Measurements from ENCODE around the gene PHIP.

The PHIP gene

DNA sequence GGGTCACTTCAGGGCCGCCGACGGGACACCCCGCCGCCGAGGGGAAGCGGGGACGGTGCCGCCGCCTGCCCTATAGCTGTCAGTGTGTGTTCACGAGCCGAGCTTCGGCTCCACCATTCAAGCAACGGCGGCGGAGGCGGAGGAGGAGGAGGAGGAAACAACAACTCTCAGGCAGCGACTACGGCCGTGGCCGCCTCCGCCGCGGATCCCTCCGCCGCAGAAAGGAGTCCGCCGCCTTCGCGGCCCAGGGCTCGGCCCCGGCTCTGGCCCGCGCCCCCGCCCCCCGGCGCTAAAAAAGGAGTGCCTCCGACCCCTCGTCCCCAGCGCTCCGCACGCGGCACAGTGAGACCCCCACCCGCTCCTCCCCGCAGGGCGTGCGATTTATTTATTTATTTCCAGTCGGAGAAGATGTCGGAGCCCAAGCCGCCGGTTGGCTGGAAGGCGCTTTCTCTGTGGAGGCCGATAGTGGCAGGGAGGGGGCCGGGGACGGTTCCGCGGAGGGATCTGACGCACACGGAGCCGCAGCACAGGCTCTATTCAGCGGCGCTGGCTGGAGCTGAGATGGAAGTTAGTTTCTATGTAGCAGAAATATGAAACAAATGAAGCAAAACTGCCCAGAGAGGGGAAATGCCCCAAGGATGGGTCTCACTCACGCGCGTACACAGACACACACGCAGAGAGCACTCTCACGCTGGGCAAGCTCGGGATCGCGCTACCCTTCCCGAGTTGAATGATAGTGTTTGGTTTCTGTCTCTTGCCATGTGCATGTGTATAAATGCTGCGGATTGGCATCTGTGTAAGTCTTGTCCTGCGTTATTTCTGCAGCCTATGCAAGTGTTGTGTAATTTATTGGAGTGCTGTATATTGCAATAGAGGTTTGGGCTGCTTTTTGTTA is at the start of gene PHIP:
PHIP (minus strand) TSS at position 180 of the 895 bp plus-strand sequence. CDS start 186 bp downstream, outside the sequence.
- Histone ChIP-seq H3K9me2 (ENCODE audit: low read depth, low read length) (no peaks in the 10 kb centered on the region), H3K27me3 (ENCODE audit: insufficient read depth, low read length) (no peaks in the 10 kb centered on the region), H3K27ac (ENCODE audit: low read depth, low read length, poor library complexity, severe bottlenecking) (peak within 1 kb of the TSS; percentile 92), H3K4me1 (ENCODE audit: insufficient read depth, low read length, severe bottlenecking) (peaks cover 35% of the 10 kb centered on the region), H3K9ac (ENCODE audit: low read length) (peak within 1 kb of the TSS; percentile 99), H4K20me1 (ENCODE audit: insufficient read depth, low read length) (no peaks in the 10 kb centered on the region), H3K4me3 (ENCODE audit: low read depth, low read length, poor library complexity, severe bottlenecking) (peak within 1 kb of the TSS; percentile 89), H3K36me3 (ENCODE audit: insufficient read depth, low read length) (peaks cover 34% of the 10 kb centered on the region), H3K4me2 (ENCODE audit: low read length) (peak within 1 kb of the TSS; percentile 97), H2AFZ (ENCODE audit: low read length) (peak within 1 kb of the TSS; percentile 90), H3F3A (ENCODE audit: insufficient read depth, low read length) (no peaks in the 10 kb centered on the region), H3K9me3 (ENCODE audit: low read length) (peaks cover 10% of the 10 kb centered on the region), H3K79me2 (ENCODE audit: insufficient read depth, low read length) (peaks cover 35% of the 10 kb centered on the region)
- TF ChIP-seq EZH2 (IDR thresholded peaks at IDR 0.05; ENCODE audit: borderline replicate concordance, low read length), result no peak
- TF ChIP-seq, protein P1, sequence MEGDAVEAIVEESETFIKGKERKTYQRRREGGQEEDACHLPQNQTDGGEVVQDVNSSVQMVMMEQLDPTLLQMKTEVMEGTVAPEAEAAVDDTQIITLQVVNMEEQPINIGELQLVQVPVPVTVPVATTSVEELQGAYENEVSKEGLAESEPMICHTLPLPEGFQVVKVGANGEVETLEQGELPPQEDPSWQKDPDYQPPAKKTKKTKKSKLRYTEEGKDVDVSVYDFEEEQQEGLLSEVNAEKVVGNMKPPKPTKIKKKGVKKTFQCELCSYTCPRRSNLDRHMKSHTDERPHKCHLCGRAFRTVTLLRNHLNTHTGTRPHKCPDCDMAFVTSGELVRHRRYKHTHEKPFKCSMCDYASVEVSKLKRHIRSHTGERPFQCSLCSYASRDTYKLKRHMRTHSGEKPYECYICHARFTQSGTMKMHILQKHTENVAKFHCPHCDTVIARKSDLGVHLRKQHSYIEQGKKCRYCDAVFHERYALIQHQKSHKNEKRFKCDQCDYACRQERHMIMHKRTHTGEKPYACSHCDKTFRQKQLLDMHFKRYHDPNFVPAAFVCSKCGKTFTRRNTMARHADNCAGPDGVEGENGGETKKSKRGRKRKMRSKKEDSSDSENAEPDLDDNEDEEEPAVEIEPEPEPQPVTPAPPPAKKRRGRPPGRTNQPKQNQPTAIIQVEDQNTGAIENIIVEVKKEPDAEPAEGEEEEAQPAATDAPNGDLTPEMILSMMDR (IDR thresholded peaks at IDR 0.05; ENCODE audit: low read length), result no peak

DNA sequence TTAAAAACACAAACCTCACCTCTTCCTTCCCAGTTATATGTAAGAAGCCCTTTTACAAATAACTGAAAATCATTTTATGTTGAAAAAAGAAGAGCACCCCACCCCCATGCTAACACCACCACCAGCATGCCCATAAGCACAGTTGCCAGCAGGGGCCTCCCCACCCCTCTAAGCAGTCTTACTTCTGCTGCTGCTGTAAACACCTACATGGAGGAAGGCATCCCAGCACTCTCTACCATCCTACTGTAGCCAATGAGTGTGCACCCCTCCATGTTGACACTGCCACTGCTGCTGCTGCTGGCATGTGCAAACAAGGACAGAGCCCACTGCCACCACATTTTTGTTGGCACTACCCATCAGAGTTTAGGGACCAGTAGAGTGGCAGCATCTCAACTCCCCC is 49.6 kb upstream of the PHIP start:
- Histone ChIP-seq H3K27me3 (ENCODE audit: insufficient read depth, low read length) (no peaks in the 10 kb centered on the region), H4K20me1 (ENCODE audit: insufficient read depth, low read length) (no peaks in the 10 kb centered on the region), H3K9ac (ENCODE audit: low read length) (no peak overlapping the region), H3F3A (ENCODE audit: insufficient read depth, low read length) (no peaks in the 10 kb centered on the region), H3K27ac (ENCODE audit: low read depth, low read length, poor library complexity, severe bottlenecking) (no peak overlapping the region), H3K79me2 (ENCODE audit: insufficient read depth, low read length) (no peaks in the 10 kb centered on the region), H3K4me2 (ENCODE audit: low read length) (no peak overlapping the region), H3K4me3 (ENCODE audit: low read depth, low read length, poor library complexity, severe bottlenecking) (no peak overlapping the region), H3K4me1 (ENCODE audit: insufficient read depth, low read length, severe bottlenecking) (no peaks in the 10 kb centered on the region), H3K36me3 (ENCODE audit: insufficient read depth, low read length) (no peaks in the 10 kb centered on the region), H3K9me3 (ENCODE audit: low read length) (no peaks in the 10 kb centered on the region), H2AFZ (ENCODE audit: low read length) (no peak overlapping the region), H3K9me2 (ENCODE audit: low read depth, low read length) (no peaks in the 10 kb centered on the region; the same call in 1 of the 2 replicates)
- TF ChIP-seq, protein P1 (IDR thresholded peaks at IDR 0.05; ENCODE audit: low read length), result peak; percentile 19; the same call in 1 of the 2 replicates
- TF ChIP-seq EZH2 (IDR thresholded peaks at IDR 0.05; ENCODE audit: borderline replicate concordance, low read length), result no peak

DNA sequence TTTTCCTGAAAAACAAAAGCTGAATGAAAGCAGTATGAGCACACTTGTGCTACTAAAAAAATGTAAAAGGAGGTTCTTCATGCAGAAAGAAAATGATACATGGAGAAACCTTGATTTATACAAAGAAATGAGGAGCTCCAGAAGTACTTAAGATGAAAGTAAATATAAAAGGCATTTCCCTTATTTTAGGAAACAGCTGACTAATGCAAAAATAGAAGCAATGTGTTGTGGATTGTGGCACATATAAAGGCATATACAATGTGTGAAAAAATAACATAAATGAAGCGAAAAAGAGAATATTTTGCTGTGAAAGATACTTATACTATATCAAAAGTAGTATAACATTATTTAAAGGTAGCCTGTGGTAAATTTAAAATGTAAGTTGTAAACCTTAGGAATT is 41.2 kb upstream of the PHIP start:
- Histone ChIP-seq H3K36me3 (ENCODE audit: insufficient read depth, low read length) (no peaks in the 10 kb centered on the region), H3F3A (ENCODE audit: insufficient read depth, low read length) (no peaks in the 10 kb centered on the region; the same call in 1 of the 2 replicates), H3K4me3 (ENCODE audit: low read depth, low read length, poor library complexity, severe bottlenecking) (no peak overlapping the region), H3K9me3 (ENCODE audit: low read length) (no peaks in the 10 kb centered on the region), H3K79me2 (ENCODE audit: insufficient read depth, low read length) (no peaks in the 10 kb centered on the region), H2AFZ (ENCODE audit: low read length) (no peak overlapping the region), H3K27me3 (ENCODE audit: insufficient read depth, low read length) (no peaks in the 10 kb centered on the region), H3K9ac (ENCODE audit: low read length) (no peak overlapping the region), H4K20me1 (ENCODE audit: insufficient read depth, low read length) (no peaks in the 10 kb centered on the region), H3K4me1 (ENCODE audit: insufficient read depth, low read length, severe bottlenecking) (no peaks in the 10 kb centered on the region), H3K9me2 (ENCODE audit: low read depth, low read length) (no peaks in the 10 kb centered on the region; the same call in 1 of the 2 replicates), H3K4me2 (ENCODE audit: low read length) (no peak overlapping the region), H3K27ac (ENCODE audit: low read depth, low read length, poor library complexity, severe bottlenecking) (no peak overlapping the region)
- TF ChIP-seq, protein P1 (IDR thresholded peaks at IDR 0.05; ENCODE audit: low read length), result no peak
- no peak for TF ChIP-seq EZH2 (IDR thresholded peaks at IDR 0.05; ENCODE audit: borderline replicate concordance, low read length)
